Heart right ventricle (tissue), 16 donors: ENCODE data around the gene RNASET2. TPM values are rescaled to one million over a fixed set of nuclear protein-coding genes. Genes with fewer than 3 reads are reported as not detected.

ENCODE experiments used
- ATAC-seq, 8 donors: fragments of 200-7000 bp; cut with Tn5 transposase; one replicate each; pipeline ENCODE4 v1.9.1; 2020; ENCODE audit warnings: mild to moderate bottlenecking in 8 of 8, moderate library complexity in 8 of 8, moderate number of reproducible peaks in 1 of 8
- DNase-seq, 2 donors: peaks; one replicate each; pipeline ENCODE4 v3.0.0-alpha.2; 2020
- H3K27ac ChIP-seq, 10 donors: fragments of 200-600 bp; sonication (generic) in 2 of 10; one replicate each; pipeline versions ENCODE4 v1.5.0 to v1.8.0; 2020 to 2022; ENCODE audit warnings: mild to moderate bottlenecking in 3 of 10
- H3K27me3 ChIP-seq, 7 donors: fragments of 200-600 bp; one replicate each; pipeline ENCODE4 v1.8.0; 2021 to 2022; ENCODE audit warnings: mild to moderate bottlenecking in 2 of 7
- H3K36me3 ChIP-seq, 9 donors: fragments of 200-600 bp; sonication (generic) in 1 of 9; one replicate each; pipeline versions ENCODE4 v1.5.0 to v1.8.0; 2020 to 2022; ENCODE audit warnings: mild to moderate bottlenecking in 2 of 9
- H3K4me1 ChIP-seq, 9 donors: fragments of 200-600 bp; sonication (generic) in 1 of 9; one replicate each; pipeline versions ENCODE4 v1.5.0 to v1.8.0; 2020 to 2022; ENCODE audit warnings: mild to moderate bottlenecking in 4 of 9
- H3K4me3 ChIP-seq, 10 donors: fragments of 200-600 bp; sonication (generic) in 2 of 10; one replicate each; pipeline versions ENCODE4 v1.5.0 to v1.8.0; 2020 to 2022; ENCODE audit warnings: mild to moderate bottlenecking in 7 of 10, moderate library complexity in 2 of 10
- H3K9me3 ChIP-seq, 11 donors: fragments of 200-600 bp in 10 of 11; sonication (generic) in 2 of 11; one replicate each; pipeline versions ENCODE4 v1.5.0 to v1.8.0; 2013 to 2022; ENCODE audit warnings: mild to moderate bottlenecking in 2 of 11, control low read depth in 1 of 11, moderate library complexity in 1 of 11
- WGBS, 2 donors: extraction: QIAGEN DNeasy Blood & Tissue Kit; methylation state at CpG; one replicate each; pipeline ENCODE4 v1.1.7; 2013; ENCODE audit warnings: inconsistent platforms in 1 of 2; 5-methylcytosine and 5-hydroxymethylcytosine counted together
- intact Hi-C, 10 donors: fragments of 100-400 bp; cut with DNase I; formaldehyde crosslinking; loops; one replicate each; pipeline versions ENCODE4 v1.11.1 to v1.14.2; 2022
- long read RNA-seq, 3 donors: library from polyadenylated mRNA; unstranded; transcript quantifications; one replicate each; pipeline ENCODE4 v2.0.0, GENCODE V29; 2020 to 2021
- polyA plus RNA-seq, 2 donors: library from polyadenylated mRNA; stranded (reverse); fragments of 200-250 nt; gene quantifications; one replicate each; pipeline ENCODE4 v1.2.3, GENCODE V29; 2013
- total RNA-seq, 10 donors: library from RNA; stranded (reverse); fragmentation: NEBNext Ultra II Directional in 3 of 10; extraction: Animal tissue kit (Norgen Biotek cat#: 25700) in 3 of 10; gene quantifications; one replicate each; pipeline versions ENCODE4 v1.2.1 to v1.2.4, GENCODE V29; 2021 to 2023
- TF ChIP-seq, protein P1 (sequence below), 9 donors: fragments of 200-600 bp; sonication (generic) in 2 of 9; IDR thresholded peaks; one replicate each; pipeline versions ENCODE4 v1.5.0 to v1.8.0; 2021 to 2022; ENCODE audit warnings: antibody characterized with exemption in 9 of 9, mild to moderate bottlenecking in 5 of 9, moderate library complexity in 1 of 9
- donor health status: Arrhythmogenic right ventricular cardiomyopathy.
- donor health status: ischemic (EF 13 %, LVEDD 7.1; RV severe dilation, severe dysfunction).
- donor health status: healthy with polysubstance abuse.
- donor health status: DM: no; HTN: yes; CAD: no.
- donor health status: DM: no; HTN: no; CAD: no.
- donor health status: ischemic (EF 25% LVEDD 6.9; RV normal size, moderate dysfunction).
- donor health status: ischemic (EF 25% LVEDD 5.7; RV mildly dilated, moderate dysfunction).
- donor health status: healthy.
- donor health status: DM: yes; HTN: yes; CAD: no.
- donor health status: Ischemic cardiomyopathy.
- donor health status: ischemic (EF 35%, LVEDD 5.7; RV mildly dilated, moderate dysfunction).
- donor health status: nonischemic (EF 11% LVEDD 7.7; RV severe dilation, severe dysfunction).
- donor health status: DM: yes; HTN: yes; CAD: no.
- donor health status: PGD.
- donor health status: ischemic (EF 29% LVEDD 5.4; RV normal size, mild dysfunction).
- donor health status: nonischemic (EF 23%, LVEDD 6.1; RV moderate dilation, normal function).

RNASET2 gene, protein sequence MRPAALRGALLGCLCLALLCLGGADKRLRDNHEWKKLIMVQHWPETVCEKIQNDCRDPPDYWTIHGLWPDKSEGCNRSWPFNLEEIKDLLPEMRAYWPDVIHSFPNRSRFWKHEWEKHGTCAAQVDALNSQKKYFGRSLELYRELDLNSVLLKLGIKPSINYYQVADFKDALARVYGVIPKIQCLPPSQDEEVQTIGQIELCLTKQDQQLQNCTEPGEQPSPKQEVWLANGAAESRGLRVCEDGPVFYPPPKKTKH
- 10 to 100 TPM in 7 of 10 donors, 1 to 10 TPM in 3; 7.1 to 44.3 (median 12.1) TPM for total RNA-seq
- 10 to 100 TPM in 1 of 2 donors, 1 to 10 TPM in 1; 7.3 to 26.8 TPM for polyA plus RNA-seq
- long read RNA-seq, donor 1, transcript RNASET2-210 (9 exons, 1,375 nt): major isoform, 7 of 20 reads
- long read RNA-seq, donor 1, partial matches to known transcripts: 0 of 20 reads
- long read RNA-seq, donor 1, other reads (novel, unspliced or antisense): 13 of 20 reads
- long read RNA-seq, donor 2, transcript RNASET2-210 (9 exons, 1,375 nt): major isoform, 13 of 32 reads
- long read RNA-seq, donor 2, partial matches to known transcripts: 0 of 32 reads
- long read RNA-seq, donor 2, other reads (novel, unspliced or antisense): 19 of 32 reads
- long read RNA-seq, donor 3, transcript RNASET2-210 (9 exons, 1,375 nt): major isoform, 9 of 15 reads
- long read RNA-seq, donor 3, partial matches to known transcripts: 1 of 15 reads
- long read RNA-seq, donor 3, other reads (novel, unspliced or antisense): 5 of 15 reads

DNA sequence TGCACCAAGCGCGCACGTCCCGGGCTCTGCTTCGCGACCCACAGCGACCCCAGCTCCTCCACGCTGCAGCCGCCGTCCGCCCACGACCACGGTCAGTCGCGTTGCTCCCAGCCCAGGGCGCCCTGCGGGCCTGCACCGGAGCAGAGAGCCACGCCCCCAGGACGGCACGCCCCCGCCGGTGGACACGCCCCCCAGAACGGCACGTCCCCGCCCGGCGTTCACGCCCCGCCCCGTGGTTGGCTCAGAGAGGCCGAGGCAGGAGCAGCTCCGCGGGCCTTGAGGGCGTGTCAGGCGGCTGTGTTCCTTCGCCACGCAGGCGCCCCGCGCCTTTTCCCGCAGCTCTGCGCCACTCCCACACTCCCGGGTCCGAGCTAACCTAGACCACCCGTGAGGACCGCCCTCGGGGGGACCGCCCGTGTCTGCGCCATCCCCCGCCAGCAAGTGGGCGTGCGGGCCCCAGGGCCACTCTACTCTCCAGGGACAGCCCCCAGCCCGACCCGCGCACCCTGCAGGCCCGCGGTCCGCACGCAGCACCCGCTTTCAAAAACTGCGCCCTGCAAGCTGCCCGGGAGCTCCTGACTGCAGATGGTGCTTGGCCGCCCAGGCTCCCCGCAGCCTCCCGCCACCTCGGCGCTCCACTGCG is at the start of gene RNASET2:
RNASET2 (minus strand) TSS at position 107 of the 643 bp plus-strand sequence. CDS start 368 bp downstream, outside the sequence.
- Histone ChIP-seq H3K36me3 (peaks cover 0 to 7% (median 0%) of the 10 kb centered on the region in 9 donors), H3K4me3 (peak within 1 kb of the TSS; percentile 63 to 95 (median 84)), H3K27me3 (no peaks in the 10 kb centered on the region), H3K9me3 (no peaks in the 10 kb centered on the region), H3K27ac (peak within 1 kb of the TSS; percentile 38 to 95 (median 78)), H3K4me1 (peaks cover 7 to 59% (median 20%) of the 10 kb centered on the region in 9 donors)
- TF ChIP-seq, protein P1, sequence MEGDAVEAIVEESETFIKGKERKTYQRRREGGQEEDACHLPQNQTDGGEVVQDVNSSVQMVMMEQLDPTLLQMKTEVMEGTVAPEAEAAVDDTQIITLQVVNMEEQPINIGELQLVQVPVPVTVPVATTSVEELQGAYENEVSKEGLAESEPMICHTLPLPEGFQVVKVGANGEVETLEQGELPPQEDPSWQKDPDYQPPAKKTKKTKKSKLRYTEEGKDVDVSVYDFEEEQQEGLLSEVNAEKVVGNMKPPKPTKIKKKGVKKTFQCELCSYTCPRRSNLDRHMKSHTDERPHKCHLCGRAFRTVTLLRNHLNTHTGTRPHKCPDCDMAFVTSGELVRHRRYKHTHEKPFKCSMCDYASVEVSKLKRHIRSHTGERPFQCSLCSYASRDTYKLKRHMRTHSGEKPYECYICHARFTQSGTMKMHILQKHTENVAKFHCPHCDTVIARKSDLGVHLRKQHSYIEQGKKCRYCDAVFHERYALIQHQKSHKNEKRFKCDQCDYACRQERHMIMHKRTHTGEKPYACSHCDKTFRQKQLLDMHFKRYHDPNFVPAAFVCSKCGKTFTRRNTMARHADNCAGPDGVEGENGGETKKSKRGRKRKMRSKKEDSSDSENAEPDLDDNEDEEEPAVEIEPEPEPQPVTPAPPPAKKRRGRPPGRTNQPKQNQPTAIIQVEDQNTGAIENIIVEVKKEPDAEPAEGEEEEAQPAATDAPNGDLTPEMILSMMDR (IDR thresholded peaks at IDR 0.05): no peak
- ATAC-seq: peak; percentile 98 to 99 (median 99)
- DNase-seq: peak; percentile 97 to 99
- 0 to 2% methylated on average over 65 to 71 of the region's 71 CpGs for WGBS, 2 donors
- intact Hi-C loops: loop anchor here in 4 of 10 donors (5.0 to 10.0 kb wide), 2 partner anchors 41 to 172 kb away; partner anchors contain the start of gene CEP43 (in 3 of the 4)

DNA sequence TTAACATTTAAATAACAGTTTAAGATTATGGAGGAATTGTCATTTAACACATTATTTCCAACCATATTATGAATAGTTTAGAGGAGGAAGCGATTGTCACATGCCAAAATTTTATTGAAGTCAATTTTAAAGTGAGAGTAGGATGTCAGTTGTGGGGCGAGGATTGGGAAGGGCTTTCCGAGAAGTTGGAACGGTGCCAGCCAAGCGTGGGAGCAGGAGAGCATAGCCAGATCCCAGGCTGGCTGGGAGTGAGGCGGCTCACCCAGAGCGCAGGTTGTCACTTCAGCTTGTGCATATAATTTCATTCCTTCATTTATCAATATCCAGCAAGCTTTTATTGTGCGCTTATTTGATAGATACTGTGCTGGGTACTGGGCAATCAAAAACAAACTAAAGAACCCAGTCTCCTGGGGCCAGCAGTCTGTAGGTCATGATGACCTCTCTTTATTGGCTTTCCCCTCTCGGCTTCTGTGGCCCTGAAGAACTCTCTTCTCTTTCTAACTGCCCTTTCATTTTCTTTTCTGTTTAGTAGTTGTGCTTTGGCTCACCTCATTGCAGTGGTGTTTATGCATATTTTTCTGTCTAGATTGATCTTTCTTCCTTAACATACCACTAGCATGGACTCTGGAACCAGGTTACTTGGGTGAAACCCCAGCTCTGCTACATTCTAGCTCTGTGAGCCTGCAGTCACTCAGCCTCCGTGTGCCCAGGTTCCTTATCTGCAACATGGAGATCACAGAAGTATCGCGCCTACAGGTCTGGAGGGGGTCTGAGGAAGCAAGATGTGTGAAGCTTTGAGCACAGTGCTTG is 49.2 kb upstream of the RNASET2 start:
- H3K27ac ChIP-seq: peak overlapping the region in 1 of 10 donors; percentile 35
- H3K4me3 ChIP-seq: peak overlapping the region in 3 of 10 donors; percentile 10 to 13 (median 11)
- peaks cover 0 to 19% (median 9%) of the 10 kb centered on the region in 9 donors for H3K4me1 ChIP-seq
- DNase-seq: peak; percentile 72 to 73
- 36 to 42% methylated on average over 12 of the region's 12 CpGs for WGBS, 2 donors
- TF ChIP-seq, protein P1 (IDR thresholded peaks at IDR 0.05): no peak
- intact Hi-C loops: no loop called here
- no peaks in the 10 kb centered on the region for H3K9me3 ChIP-seq
- peak; percentile 58 to 80 (median 68) for ATAC-seq
- no peaks in the 10 kb centered on the region for H3K27me3 ChIP-seq
- peaks cover 0 to 63% (median 7%) of the 10 kb centered on the region in 9 donors for H3K36me3 ChIP-seq

DNA sequence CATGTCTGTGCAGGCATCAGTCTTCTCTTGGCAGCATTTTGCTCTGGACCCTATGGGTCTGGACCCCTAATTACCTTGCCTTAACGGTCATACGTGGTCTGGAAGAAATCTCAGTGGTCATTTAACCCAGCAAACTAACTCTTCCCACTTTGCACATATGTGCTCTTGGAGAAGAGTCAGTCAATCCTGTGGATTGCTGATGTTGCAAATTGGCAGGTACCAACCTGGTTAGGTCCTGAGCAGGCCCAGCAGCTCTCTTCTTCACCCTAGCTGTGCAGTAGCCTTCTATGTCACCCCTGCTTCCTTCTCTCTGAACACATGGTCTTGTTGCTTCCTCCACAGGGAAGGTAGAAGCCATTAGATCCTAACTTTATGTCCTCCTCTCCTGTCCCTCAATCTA is 44.4 kb upstream of the RNASET2 start:
- no peaks in the 10 kb centered on the region for H3K27me3 ChIP-seq
- H3K27ac ChIP-seq: no peak overlapping the region
- peaks cover 0 to 29% (median under 1%) of the 10 kb centered on the region in 9 donors for H3K36me3 ChIP-seq
- H3K4me1 ChIP-seq: peaks cover 3 to 41% (median 23%) of the 10 kb centered on the region in 9 donors
- no peaks in the 10 kb centered on the region for H3K9me3 ChIP-seq
- intact Hi-C loops: no loop called here
- no peak overlapping the region for H3K4me3 ChIP-seq
- DNase-seq: no peak
- TF ChIP-seq, protein P1 (IDR thresholded peaks at IDR 0.05): no peak
- no peak for ATAC-seq
- WGBS, 2 donors: 81 to 85% methylated on average over 2 of the region's 2 CpGs
